ENCODE data around the gene TMEM178B.

DNA sequence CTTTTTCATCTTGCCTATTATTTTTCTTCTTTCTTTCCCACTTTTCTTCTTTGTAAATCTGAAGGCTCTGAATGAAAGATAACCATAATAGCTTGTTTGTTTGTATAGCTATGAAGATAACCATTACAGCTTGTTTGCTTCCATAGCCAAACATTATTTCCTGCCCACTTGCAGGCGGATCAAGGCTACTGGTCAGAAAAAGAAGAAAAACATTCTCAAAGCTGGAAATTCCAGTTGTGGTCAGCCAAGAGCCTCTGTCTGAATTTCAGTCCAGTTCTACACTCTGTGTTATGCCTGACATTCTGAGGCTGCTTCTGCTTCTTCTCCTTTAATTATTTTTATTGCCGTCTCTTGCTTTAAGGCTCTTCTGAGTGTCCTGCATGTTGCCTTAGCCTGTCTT is 48.9 kb downstream of the TMEM178B start:
- TF ChIP-seq, protein P1, sequence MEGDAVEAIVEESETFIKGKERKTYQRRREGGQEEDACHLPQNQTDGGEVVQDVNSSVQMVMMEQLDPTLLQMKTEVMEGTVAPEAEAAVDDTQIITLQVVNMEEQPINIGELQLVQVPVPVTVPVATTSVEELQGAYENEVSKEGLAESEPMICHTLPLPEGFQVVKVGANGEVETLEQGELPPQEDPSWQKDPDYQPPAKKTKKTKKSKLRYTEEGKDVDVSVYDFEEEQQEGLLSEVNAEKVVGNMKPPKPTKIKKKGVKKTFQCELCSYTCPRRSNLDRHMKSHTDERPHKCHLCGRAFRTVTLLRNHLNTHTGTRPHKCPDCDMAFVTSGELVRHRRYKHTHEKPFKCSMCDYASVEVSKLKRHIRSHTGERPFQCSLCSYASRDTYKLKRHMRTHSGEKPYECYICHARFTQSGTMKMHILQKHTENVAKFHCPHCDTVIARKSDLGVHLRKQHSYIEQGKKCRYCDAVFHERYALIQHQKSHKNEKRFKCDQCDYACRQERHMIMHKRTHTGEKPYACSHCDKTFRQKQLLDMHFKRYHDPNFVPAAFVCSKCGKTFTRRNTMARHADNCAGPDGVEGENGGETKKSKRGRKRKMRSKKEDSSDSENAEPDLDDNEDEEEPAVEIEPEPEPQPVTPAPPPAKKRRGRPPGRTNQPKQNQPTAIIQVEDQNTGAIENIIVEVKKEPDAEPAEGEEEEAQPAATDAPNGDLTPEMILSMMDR (IDR thresholded peaks at IDR 0.05), result no peak
- TF ChIP-seq POLR2A (IDR thresholded peaks at IDR 0.05), result no peak

Data from thyroid gland (tissue), 4 donors.